ENCODE results near the gene KAZALD1. TPM values are rescaled to one million over a fixed set of nuclear protein-coding genes. Genes with fewer than 3 reads are reported as not detected.

KAZALD1 gene
- total RNA-seq, 1 experiment from 2014 or later = 1.8 TPM

GRCh38 chr10:101053516-101053915, 8.3 kb upstream of the KAZALD1 start:
- Mint-ChIP-seq H3K27me3 (ENCODE audit: unreplicated experiment) (peaks cover 17% of the 10 kb centered on the region), H3K4me3 (ENCODE audit: low read depth, unreplicated experiment) (no peak overlapping the region), H3K4me1 (ENCODE audit: low read depth, unreplicated experiment) (peaks cover 8% of the 10 kb centered on the region), H3K36me3 (ENCODE audit: insufficient read depth, unreplicated experiment) (no peaks in the 10 kb centered on the region), H3K9me3 (ENCODE audit: low read depth, unreplicated experiment) (no peaks in the 10 kb centered on the region), H3K27ac (ENCODE audit: unreplicated experiment) (no peak overlapping the region)
- no TSS peak for BruUV-seq (replicated peaks)
- intact Hi-C loops (cut with micrococcal nuclease; ENCODE audit: unreplicated experiment) = no loop called here
- TF ChIP-seq CTCF (IDR thresholded peaks at IDR 0.05; ENCODE audit: unreplicated experiment) = no peak
- CTCF ChIA-PET = interaction anchor here (0.6 kb wide), 1 partner anchor 34 kb away, joined by 3 read pairs; no protein-coding TSS in a partner anchor
- no peak for DNase-seq

GRCh38 chr10:101054351-101054750, 7.4 kb upstream of the KAZALD1 start:
- H3K36me3 Mint-ChIP-seq (ENCODE audit: insufficient read depth, unreplicated experiment) = no peaks in the 10 kb centered on the region
- H3K9me3 Mint-ChIP-seq (ENCODE audit: low read depth, unreplicated experiment) = no peaks in the 10 kb centered on the region
- DNase-seq = no peak
- no peak overlapping the region for H3K27ac Mint-ChIP-seq (ENCODE audit: unreplicated experiment)
- intact Hi-C loops (cut with micrococcal nuclease; ENCODE audit: unreplicated experiment) = no loop called here
- H3K4me3 Mint-ChIP-seq (ENCODE audit: low read depth, unreplicated experiment) = no peak overlapping the region
- no TSS peak for BruUV-seq (replicated peaks)
- H3K4me1 Mint-ChIP-seq (ENCODE audit: low read depth, unreplicated experiment) = peaks cover 11% of the 10 kb centered on the region
- H3K27me3 Mint-ChIP-seq (ENCODE audit: unreplicated experiment) = peaks cover 8% of the 10 kb centered on the region
- CTCF ChIA-PET = no interaction called here
- no peak for TF ChIP-seq CTCF (IDR thresholded peaks at IDR 0.05; ENCODE audit: unreplicated experiment)

- no peak for DNase-seq
- Mint-ChIP-seq H3K9me3 (ENCODE audit: low read depth, unreplicated experiment) (no peaks in the 10 kb centered on the region), H3K4me1 (ENCODE audit: low read depth, unreplicated experiment) (peaks cover 15% of the 10 kb centered on the region), H3K27ac (ENCODE audit: unreplicated experiment) (no peak overlapping the region), H3K4me3 (ENCODE audit: low read depth, unreplicated experiment) (no peak overlapping the region), H3K27me3 (ENCODE audit: unreplicated experiment) (peaks cover 3% of the 10 kb centered on the region), H3K36me3 (ENCODE audit: insufficient read depth, unreplicated experiment) (peaks cover 3% of the 10 kb centered on the region)
- CTCF ChIA-PET = no interaction called here
- TF ChIP-seq CTCF (IDR thresholded peaks at IDR 0.05; ENCODE audit: unreplicated experiment) = no peak
- BruUV-seq (replicated peaks) = no TSS peak
- intact Hi-C loops (cut with micrococcal nuclease; ENCODE audit: unreplicated experiment) = no loop called here
Observed at GRCh38 chr10:101054876-101055275, 6.9 kb upstream of the KAZALD1 start.

GRCh38 chr10:101055411-101055810, 6.4 kb upstream of the KAZALD1 start:
- Mint-ChIP-seq H3K9me3 (ENCODE audit: low read depth, unreplicated experiment) (no peaks in the 10 kb centered on the region), H3K27me3 (ENCODE audit: unreplicated experiment) (no peaks in the 10 kb centered on the region), H3K36me3 (ENCODE audit: insufficient read depth, unreplicated experiment) (peaks cover 9% of the 10 kb centered on the region), H3K4me3 (ENCODE audit: low read depth, unreplicated experiment) (no peak overlapping the region), H3K27ac (ENCODE audit: unreplicated experiment) (no peak overlapping the region), H3K4me1 (ENCODE audit: low read depth, unreplicated experiment) (peaks cover 15% of the 10 kb centered on the region)
- CTCF ChIA-PET = no interaction called here
- BruUV-seq (replicated peaks) = no TSS peak
- intact Hi-C loops (cut with micrococcal nuclease; ENCODE audit: unreplicated experiment) = no loop called here
- no peak for TF ChIP-seq CTCF (IDR thresholded peaks at IDR 0.05; ENCODE audit: unreplicated experiment)
- DNase-seq = no peak
